RWPE1 (cell line): ENCODE results near the gene SNX14.

Source experiments
- CTCF ChIA-PET: fragments of 350-600 bp; sonication (Branson Sonifier 250); formaldehyde crosslinking; extraction: SDS; loops from one replicate; lab custom pipeline; 2021; lab: Yijun Ruan, JAX
- POLR2A ChIA-PET: fragments of 400-600 bp; formaldehyde crosslinking; extraction: SDS; loops from one replicate; lab custom pipeline; 2020; ENCODE audit warnings: antibody characterized with exemption; ENCODE audit not compliant: low non-redundant PET; lab: Yijun Ruan, JAX
- DNase-seq: peaks from one replicate; pipeline ENCODE4 v3.0.0; 2012; ENCODE audit warnings: low spot score
- H3K27ac ChIP-seq: fragments of 450-650 bp; 2 replicates; pipeline ENCODE4 v1.5.1; 2017
- TF ChIP-seq, protein P1 (sequence below): fragments of 450-650 bp; conservative IDR thresholded peaks from 2 replicates; pipeline ENCODE4 v1.5.1; 2017; ENCODE audit warnings: low read depth, mild to moderate bottlenecking

The SNX14 gene

GRCh38 chr6:85482905-85483700 is 110.6 kb downstream of the SNX14 start:
- DNase-seq, result peak; percentile 64
- no peak overlapping the region; the same call in 1 of the 2 replicates for H3K27ac ChIP-seq
- TF ChIP-seq, protein P1, sequence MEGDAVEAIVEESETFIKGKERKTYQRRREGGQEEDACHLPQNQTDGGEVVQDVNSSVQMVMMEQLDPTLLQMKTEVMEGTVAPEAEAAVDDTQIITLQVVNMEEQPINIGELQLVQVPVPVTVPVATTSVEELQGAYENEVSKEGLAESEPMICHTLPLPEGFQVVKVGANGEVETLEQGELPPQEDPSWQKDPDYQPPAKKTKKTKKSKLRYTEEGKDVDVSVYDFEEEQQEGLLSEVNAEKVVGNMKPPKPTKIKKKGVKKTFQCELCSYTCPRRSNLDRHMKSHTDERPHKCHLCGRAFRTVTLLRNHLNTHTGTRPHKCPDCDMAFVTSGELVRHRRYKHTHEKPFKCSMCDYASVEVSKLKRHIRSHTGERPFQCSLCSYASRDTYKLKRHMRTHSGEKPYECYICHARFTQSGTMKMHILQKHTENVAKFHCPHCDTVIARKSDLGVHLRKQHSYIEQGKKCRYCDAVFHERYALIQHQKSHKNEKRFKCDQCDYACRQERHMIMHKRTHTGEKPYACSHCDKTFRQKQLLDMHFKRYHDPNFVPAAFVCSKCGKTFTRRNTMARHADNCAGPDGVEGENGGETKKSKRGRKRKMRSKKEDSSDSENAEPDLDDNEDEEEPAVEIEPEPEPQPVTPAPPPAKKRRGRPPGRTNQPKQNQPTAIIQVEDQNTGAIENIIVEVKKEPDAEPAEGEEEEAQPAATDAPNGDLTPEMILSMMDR, result peak; percentile 99
- ChIA-PET POLR2A (interaction anchor here (0.6 kb wide), 1 partner anchor 195 kb away, joined by 3 read pairs; no protein-coding TSS in a partner anchor), CTCF (interaction anchor here (0.6 to 3.6 kb wide), 27 partner anchors 10 to 1886 kb away, joined by 3 to 39 read pairs (median 4); partner anchors contain the start of gene NT5E)

DNA sequence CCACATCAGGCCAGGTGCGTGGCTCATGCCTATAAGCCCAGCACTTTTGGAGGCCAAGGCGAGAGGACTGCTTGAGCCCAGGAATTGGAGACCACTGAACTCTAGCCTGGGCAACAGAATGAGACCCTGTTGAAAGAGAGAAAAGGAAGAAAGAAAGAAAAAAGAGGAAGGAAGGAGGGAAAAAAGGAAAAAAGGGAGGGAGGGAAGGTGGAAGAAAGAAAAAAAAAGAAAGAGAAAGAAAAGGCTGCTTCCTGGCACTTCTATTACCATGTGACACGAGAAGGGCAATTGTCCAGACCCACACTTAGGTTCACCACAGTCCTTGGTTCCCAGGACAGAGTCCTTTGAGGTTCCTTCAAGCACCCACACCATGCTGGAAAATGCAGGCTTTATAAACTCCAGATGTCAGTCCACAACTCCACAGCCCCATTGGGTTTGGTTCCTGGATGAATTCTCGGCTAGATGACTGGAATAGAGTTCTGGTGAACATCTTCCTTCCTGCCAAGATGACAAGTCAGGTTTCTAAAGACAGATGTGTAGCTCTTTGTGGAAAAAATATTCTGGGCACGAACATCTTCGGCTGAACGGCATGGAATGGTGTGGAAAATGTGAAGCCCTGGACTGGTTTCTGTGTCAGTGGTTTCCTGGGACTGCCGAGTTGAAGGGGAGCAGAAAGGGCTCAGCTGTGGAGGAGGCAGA is 111.3 kb downstream of the SNX14 start:
- no peak overlapping the region; the same call in 1 of the 2 replicates for H3K27ac ChIP-seq

DNA sequence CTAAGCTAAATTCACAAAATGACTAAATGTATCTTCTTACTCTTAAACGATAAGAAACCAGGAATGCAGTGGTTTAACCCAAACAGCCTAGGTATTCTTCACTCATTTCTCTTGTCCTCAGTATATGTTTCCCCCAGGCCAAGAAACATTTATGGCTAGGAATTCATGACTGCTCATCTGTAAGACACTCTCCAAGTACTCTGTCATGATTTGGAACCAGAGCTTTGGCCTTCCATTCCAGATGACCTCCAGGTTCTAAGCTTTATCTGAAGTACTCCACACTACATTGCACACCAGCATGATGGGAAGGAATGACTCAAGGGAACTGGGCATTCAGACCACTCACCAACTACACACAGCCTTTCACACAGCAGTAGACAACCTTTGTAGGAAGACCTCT is 114.5 kb downstream of the SNX14 start:
- POLR2A ChIA-PET, result no interaction called here
- TF ChIP-seq, protein P1, result no peak
- CTCF ChIA-PET, result interaction anchor here (1.5 kb wide), 1 partner anchor 124 kb away, joined by 4 read pairs; no protein-coding TSS in a partner anchor

More for the DNA sequence above, 111.3 kb downstream of the SNX14 start:
- TF ChIP-seq, protein P1, result no peak
- CTCF ChIA-PET, result interaction anchor here (0.6 to 3.6 kb wide), 22 partner anchors 9 to 246 kb away, joined by 3 to 39 read pairs (median 4); partner anchors contain the start of gene NT5E
- DNase-seq, result no peak
- POLR2A ChIA-PET, result no interaction called here

DNA sequence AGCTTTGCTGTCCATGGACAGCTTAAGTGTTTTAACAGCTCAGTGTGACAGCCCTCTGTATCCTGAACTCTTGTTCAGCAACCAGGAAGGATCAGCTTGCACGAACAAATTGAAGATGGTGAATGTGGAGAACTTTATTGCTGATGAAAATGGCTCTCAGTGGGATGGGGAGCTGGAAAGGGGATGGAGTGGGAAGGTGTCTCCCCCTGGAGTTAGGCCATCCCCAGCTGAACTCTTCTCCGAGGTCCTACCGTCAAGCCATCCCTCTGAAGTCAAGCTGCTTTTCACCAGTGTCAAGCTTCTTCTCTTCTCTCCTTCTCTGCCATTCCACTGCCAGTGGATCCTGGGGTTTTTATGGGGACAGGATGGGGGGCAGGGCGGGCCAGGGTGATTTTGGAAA is 117.1 kb downstream of the SNX14 start:
- TF ChIP-seq, protein P1, result no peak
- ChIA-PET CTCF (no interaction called here), POLR2A (no interaction called here)
- no peak for DNase-seq
- H3K27ac ChIP-seq, result no peak overlapping the region

More for the DNA sequence above, 114.5 kb downstream of the SNX14 start:
- DNase-seq, result no peak
- no peak overlapping the region for H3K27ac ChIP-seq

DNA sequence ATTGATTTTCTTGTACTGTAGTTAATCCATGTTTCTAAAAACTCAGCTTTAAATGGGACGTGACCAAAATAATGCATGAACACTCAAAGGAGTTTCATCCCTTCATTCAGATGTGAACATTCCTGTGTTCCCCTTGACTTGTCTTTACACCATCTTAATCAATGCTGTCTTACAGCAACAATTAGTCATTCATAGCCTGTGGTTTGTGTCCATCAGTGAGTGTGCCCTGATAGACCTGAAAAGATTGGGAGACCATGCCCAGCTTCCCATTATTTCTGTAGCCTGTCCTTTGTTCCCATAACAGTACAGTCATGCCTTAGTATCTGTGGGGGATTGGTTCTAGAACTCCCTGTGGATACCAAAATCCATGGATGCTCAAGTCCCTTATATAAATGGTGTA is 119.9 kb downstream of the SNX14 start:
- ChIA-PET POLR2A (no interaction called here), CTCF (interaction anchor here (0.6 to 1.2 kb wide), 2 partner anchors 9 kb away, joined by 3 to 6 read pairs; no protein-coding TSS in a partner anchor)
- DNase-seq, result no peak
- no peak overlapping the region for H3K27ac ChIP-seq
- TF ChIP-seq, protein P1, result no peak

- no peak overlapping the region for H3K27ac ChIP-seq
- ChIA-PET POLR2A (no interaction called here), CTCF (interaction anchor here (1.2 kb wide), 1 partner anchor 10 kb away, joined by 6 read pairs; no protein-coding TSS in a partner anchor)
- peak; percentile 50 for DNase-seq
- TF ChIP-seq, protein P1, result no peak
Observed at GRCh38 chr6:85472744-85473143, 120.9 kb downstream of the SNX14 start.
